Left ventricle myocardium inferior (tissue), 1 donor: ENCODE measurements around the gene BDKRB1. TPM values are rescaled to one million over a fixed set of nuclear protein-coding genes. Genes with fewer than 3 reads are reported as not detected.

Experiments used
- DNase-seq: peaks from one replicate; pipeline ENCODE4 v3.0.0-alpha.2; 2020
- H3K27ac ChIP-seq: fragments of 200-600 bp; replicated peaks from 2 replicates; pipeline ENCODE4 v1.8.0; 2021
- H3K27me3 ChIP-seq: fragments of 200-600 bp; 2 replicates; pipeline ENCODE4 v1.8.0; 2021; ENCODE audit warnings: low read depth
- H3K36me3 ChIP-seq: fragments of 200-600 bp; 2 replicates; pipeline ENCODE4 v1.8.0; 2021
- H3K4me1 ChIP-seq: fragments of 200-600 bp; 2 replicates; pipeline ENCODE4 v1.8.0; 2021
- H3K4me3 ChIP-seq: fragments of 200-600 bp; 2 replicates; pipeline ENCODE4 v1.8.0; 2021; ENCODE audit warnings: mild to moderate bottlenecking, moderate library complexity
- H3K9me3 ChIP-seq: fragments of 200-600 bp; replicated peaks from 2 replicates; pipeline ENCODE4 v1.8.0; 2021
- intact Hi-C: fragments of 100-400 bp; cut with micrococcal nuclease; formaldehyde crosslinking; loops from one replicate; pipeline ENCODE4 v1.11.0; 2022
- total RNA-seq: library from RNA; stranded (reverse); fragmentation: NEBNext Ultra II Directional; extraction: Animal tissue kit (Norgen Biotek cat#: 25700); gene quantifications from one replicate; pipeline ENCODE4 v1.2.1, GENCODE V29; 2021
- TF ChIP-seq, protein P1 (sequence below): fragments of 200-600 bp; IDR thresholded peaks from 2 replicates; pipeline ENCODE4 v1.8.0; 2021; ENCODE audit warnings: antibody characterized with exemption, mild to moderate bottlenecking, borderline replicate concordance
- donor health status: DM: no; HTN: yes; CAD: no; lungs with severe emphysema.

The BDKRB1 gene
- total RNA-seq, 1 donor from 2014 or later: not detected

- Histone ChIP-seq H3K36me3 (no peaks in the 10 kb centered on the region), H3K9me3 (peaks cover 15% of the 10 kb centered on the region), H3K4me3 (no peak overlapping the region), H3K4me1 (no peaks in the 10 kb centered on the region), H3K27ac (peak overlapping the region; percentile 30), H3K27me3 (peaks cover 41% of the 10 kb centered on the region)
- intact Hi-C loops: no loop called here
- TF ChIP-seq, protein P1, sequence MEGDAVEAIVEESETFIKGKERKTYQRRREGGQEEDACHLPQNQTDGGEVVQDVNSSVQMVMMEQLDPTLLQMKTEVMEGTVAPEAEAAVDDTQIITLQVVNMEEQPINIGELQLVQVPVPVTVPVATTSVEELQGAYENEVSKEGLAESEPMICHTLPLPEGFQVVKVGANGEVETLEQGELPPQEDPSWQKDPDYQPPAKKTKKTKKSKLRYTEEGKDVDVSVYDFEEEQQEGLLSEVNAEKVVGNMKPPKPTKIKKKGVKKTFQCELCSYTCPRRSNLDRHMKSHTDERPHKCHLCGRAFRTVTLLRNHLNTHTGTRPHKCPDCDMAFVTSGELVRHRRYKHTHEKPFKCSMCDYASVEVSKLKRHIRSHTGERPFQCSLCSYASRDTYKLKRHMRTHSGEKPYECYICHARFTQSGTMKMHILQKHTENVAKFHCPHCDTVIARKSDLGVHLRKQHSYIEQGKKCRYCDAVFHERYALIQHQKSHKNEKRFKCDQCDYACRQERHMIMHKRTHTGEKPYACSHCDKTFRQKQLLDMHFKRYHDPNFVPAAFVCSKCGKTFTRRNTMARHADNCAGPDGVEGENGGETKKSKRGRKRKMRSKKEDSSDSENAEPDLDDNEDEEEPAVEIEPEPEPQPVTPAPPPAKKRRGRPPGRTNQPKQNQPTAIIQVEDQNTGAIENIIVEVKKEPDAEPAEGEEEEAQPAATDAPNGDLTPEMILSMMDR: no peak
- peak; percentile 22 for DNase-seq
Observed at GRCh38 chr14:96225745-96226151, 30.3 kb upstream of the BDKRB1 start.

GRCh38 chr14:96227428-96227827, 28.6 kb upstream of the BDKRB1 start:
- Histone ChIP-seq H3K9me3 (peaks cover 15% of the 10 kb centered on the region), H3K36me3 (no peaks in the 10 kb centered on the region), H3K27ac (no peak overlapping the region), H3K27me3 (peaks cover 24% of the 10 kb centered on the region), H3K4me3 (no peak overlapping the region), H3K4me1 (no peaks in the 10 kb centered on the region)
- intact Hi-C loops: no loop called here
- TF ChIP-seq, protein P1: no peak
- DNase-seq: no peak

DNA sequence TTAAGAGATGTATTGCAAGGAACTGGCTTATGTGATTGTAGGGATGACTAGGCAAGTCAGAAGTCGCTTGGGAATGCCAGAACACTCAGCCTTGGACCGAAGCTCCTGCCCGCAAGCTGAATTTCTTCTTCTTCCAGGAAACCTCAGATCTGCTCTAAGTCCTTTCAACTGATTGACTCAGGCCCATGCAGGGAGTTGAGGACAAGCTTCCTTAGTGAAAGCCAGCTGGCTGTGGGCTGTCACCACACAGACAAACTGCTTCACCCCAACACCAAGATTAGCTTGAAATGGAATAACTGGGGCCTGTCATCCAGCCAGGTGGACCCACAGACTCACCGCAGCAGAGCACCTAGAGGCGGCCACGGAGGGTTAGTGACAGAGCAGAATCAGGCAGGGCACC, 26.7 kb upstream of the BDKRB1 start:
- Histone ChIP-seq H3K27me3 (peaks cover 31% of the 10 kb centered on the region), H3K9me3 (peaks cover 15% of the 10 kb centered on the region), H3K27ac (no peak overlapping the region), H3K4me1 (no peaks in the 10 kb centered on the region), H3K36me3 (no peaks in the 10 kb centered on the region), H3K4me3 (no peak overlapping the region)
- TF ChIP-seq, protein P1: no peak
- intact Hi-C loops: no loop called here
- DNase-seq: no peak

- DNase-seq: no peak
- intact Hi-C loops: no loop called here
- Histone ChIP-seq H3K4me3 (no peak overlapping the region), H3K36me3 (no peaks in the 10 kb centered on the region), H3K27ac (no peak overlapping the region), H3K4me1 (no peaks in the 10 kb centered on the region), H3K9me3 (peaks cover 15% of the 10 kb centered on the region), H3K27me3 (peaks cover 29% of the 10 kb centered on the region)
- TF ChIP-seq, protein P1: no peak
Observed at GRCh38 chr14:96231056-96231455, 25.0 kb upstream of the BDKRB1 start.

GRCh38 chr14:96231526-96232130, 24.4 kb upstream of the BDKRB1 start:
- H3K27me3 ChIP-seq: peaks cover 34% of the 10 kb centered on the region
- intact Hi-C loops: no loop called here
- peaks cover 15% of the 10 kb centered on the region for H3K9me3 ChIP-seq
- H3K4me3 ChIP-seq: no peak overlapping the region
- no peak for DNase-seq
- TF ChIP-seq, protein P1: no peak
- no peaks in the 10 kb centered on the region for H3K4me1 ChIP-seq
- no peak overlapping the region for H3K27ac ChIP-seq
- no peaks in the 10 kb centered on the region for H3K36me3 ChIP-seq
